Measurements from ENCODE around the gene SRD5A1.
A peak's percentile ranks its signal among the peaks of the same experiment; 100 is the strongest.
"Not testable (repeated sequence)": the region's sequence is repeated elsewhere in the genome, so short reads cannot be mapped to it uniquely, and the experiment has no call there.

The SRD5A1 gene

DNA sequence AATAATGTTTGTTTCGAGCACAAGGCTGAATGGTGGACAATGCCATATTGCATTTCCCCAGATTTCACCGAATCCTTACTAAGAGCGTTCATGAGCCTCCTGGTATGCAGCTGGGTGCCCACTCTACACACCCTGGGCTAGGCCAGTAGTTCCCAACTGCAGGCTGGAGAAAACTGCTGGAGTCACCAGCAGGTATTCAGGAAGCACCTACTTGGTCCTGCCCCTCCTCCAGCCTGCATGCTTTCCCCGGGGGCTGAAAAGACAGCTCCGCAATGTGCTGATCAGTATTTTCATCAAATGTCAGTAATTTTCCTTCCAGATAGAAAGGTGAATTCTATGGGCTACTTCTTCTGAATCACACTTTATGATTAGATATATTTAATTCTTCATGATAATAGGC is 34.4 kb downstream of the SRD5A1 start:
- H3K4me3 ChIP-seq (ENCODE audit: low read depth, low read length): no peak overlapping the region
- TF ChIP-seq, protein P1, sequence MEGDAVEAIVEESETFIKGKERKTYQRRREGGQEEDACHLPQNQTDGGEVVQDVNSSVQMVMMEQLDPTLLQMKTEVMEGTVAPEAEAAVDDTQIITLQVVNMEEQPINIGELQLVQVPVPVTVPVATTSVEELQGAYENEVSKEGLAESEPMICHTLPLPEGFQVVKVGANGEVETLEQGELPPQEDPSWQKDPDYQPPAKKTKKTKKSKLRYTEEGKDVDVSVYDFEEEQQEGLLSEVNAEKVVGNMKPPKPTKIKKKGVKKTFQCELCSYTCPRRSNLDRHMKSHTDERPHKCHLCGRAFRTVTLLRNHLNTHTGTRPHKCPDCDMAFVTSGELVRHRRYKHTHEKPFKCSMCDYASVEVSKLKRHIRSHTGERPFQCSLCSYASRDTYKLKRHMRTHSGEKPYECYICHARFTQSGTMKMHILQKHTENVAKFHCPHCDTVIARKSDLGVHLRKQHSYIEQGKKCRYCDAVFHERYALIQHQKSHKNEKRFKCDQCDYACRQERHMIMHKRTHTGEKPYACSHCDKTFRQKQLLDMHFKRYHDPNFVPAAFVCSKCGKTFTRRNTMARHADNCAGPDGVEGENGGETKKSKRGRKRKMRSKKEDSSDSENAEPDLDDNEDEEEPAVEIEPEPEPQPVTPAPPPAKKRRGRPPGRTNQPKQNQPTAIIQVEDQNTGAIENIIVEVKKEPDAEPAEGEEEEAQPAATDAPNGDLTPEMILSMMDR (IDR thresholded peaks at IDR 0.05; ENCODE audit: low read depth, low read length, missing control alignments): no peak
- DNase-seq (ENCODE audit: low read depth): no peak

DNA sequence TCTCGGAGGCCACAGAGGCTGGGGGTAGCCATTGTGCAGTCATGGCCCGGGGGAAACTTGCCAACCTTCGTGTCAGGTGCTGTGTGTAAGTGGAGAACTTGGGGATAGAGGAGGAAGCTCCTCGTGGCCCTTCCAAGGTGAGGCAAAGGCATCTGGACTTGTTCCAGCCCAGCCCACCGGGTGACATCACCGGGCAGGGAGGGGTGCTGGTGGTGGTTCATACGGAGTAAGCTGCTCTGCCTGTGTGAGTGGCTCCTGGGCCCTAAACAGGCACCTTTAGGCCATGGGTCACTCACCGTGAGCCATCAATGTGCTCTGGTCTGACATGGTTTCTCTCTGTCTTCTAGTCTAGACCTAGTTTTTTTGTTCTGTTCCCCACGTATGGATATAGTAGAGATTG is 35.5 kb downstream of the SRD5A1 start:
- not testable (repeated sequence) for DNase-seq (ENCODE audit: low read depth)

DNA sequence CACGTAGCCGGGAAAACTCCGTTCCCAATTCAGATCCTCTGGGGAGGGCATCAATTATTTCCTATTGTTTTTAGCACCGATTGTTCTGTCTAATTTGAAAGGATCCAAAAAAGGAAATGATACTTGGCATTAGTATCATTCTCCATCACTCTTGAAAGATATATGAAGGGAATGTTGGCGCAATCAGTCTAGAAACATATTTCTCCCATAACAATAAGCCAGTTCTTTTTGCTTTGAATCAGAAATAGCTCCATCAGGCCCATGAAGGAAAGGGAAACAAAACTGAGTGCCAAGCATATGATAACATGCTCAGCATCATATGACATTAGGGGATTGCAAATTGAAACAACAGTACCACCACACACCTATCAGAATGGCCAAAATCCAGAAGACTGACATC is 39.8 kb downstream of the SRD5A1 start:
- no peak overlapping the region for H3K4me3 ChIP-seq (ENCODE audit: low read depth, low read length)
- TF ChIP-seq, protein P1 (IDR thresholded peaks at IDR 0.05; ENCODE audit: low read depth, low read length, missing control alignments): no peak
- DNase-seq (ENCODE audit: low read depth): no peak

More for the DNA sequence above, 35.5 kb downstream of the SRD5A1 start:
- H3K4me3 ChIP-seq (ENCODE audit: low read depth, low read length): not testable (repeated sequence)

DNA sequence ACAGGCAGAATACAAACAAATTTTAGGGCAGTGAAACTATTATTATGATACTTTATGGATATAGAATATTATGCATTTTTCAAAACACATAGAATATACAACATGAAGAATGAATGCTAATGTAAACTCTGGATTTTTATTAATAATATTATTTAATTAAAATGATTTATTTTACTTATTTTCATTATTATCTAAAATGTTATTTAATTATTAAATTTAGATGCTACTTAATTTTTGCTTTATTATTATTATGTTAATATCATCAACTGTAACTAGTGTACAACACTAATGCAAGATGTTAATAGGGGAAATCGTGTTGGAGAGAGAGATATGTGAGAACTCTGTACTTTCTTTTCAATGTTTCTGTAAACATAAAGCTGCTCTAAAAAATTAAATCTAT is 40.7 kb downstream of the SRD5A1 start:
- H3K4me3 ChIP-seq (ENCODE audit: low read depth, low read length): no peak overlapping the region
- DNase-seq (ENCODE audit: low read depth): no peak
- TF ChIP-seq, protein P1 (IDR thresholded peaks at IDR 0.05; ENCODE audit: low read depth, low read length, missing control alignments): no peak

DNA sequence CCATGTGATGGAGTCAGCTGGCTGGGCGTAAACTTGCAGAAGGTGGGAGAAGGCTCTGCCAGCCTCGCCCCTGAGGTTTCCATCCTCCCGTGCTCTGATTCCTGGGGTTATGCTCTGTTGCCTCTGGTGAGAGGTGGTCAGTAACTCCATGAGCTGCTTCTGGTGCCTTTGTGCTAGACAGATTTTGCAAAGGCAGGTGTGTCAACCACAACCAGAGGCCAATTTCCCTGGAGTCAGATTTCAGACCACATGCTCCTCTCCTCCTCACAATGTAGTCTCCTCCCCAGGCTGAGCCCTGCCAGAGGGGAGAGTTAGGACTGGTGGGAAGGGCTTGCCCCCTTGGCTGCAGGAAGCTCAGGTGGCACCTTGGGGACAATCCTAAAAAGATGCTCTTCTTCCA is 41.2 kb downstream of the SRD5A1 start:
- no peak overlapping the region for H3K4me3 ChIP-seq (ENCODE audit: low read depth, low read length)
- no peak for DNase-seq (ENCODE audit: low read depth)
- TF ChIP-seq, protein P1 (IDR thresholded peaks at IDR 0.05; ENCODE audit: low read depth, low read length, missing control alignments): no peak

DNA sequence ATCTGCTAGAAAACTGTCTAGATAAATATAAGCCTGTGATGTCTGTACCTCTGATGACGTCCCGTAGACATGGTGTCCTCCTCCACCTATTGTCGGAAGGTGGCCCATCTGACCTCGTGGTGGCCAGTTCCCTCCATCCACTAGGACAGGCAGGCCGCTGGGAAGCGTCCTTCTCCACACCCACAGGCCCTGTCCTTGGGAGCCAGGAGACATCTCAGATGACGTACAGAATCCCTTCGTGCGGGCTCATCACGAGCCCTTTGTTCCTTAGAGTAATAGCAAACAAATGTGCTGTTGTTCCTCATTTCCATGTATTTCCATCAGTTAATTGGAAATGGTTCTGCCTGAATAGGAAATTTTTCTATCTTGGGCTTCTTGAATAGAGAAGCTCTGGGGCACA is 41.6 kb downstream of the SRD5A1 start:
- TF ChIP-seq, protein P1 (IDR thresholded peaks at IDR 0.05; ENCODE audit: low read depth, low read length, missing control alignments): no peak
- H3K4me3 ChIP-seq (ENCODE audit: low read depth, low read length): no peak overlapping the region
- DNase-seq (ENCODE audit: low read depth): no peak

DNA sequence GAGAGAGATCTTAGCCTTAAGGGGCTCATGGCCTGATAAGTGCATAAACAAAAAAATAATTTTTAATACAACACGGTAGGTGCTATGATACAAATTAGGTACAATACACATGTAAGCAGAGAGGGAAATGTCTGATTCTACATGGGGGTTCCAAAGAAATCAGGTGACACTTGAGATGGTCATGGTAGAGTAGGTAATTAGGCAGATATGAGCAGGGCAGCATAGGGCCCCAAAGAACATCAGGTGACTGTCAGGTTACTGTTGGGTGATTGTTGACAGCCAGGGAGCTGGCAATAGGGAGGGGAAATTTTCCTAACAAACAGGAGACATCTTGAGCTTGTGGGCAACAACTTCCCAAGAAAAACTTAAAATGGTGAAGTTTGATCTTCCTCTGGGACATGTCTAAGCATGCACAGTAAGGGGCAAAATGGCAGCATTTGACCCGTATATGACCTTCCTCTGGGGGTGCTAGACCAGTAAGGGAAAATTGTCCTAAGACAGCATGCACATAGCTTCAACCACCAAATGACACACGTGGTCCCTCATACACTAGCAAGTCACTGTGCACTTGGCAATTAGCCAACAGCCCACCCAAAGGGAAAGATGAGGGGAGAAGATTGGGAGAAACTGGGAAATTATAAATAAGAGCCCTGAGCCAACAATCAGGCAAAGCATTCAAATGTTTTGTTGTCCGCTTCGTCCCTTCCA is 42.7 kb downstream of the SRD5A1 start:
- DNase-seq (ENCODE audit: low read depth): no peak
- H3K4me3 ChIP-seq (ENCODE audit: low read depth, low read length): no peak overlapping the region
- TF ChIP-seq, protein P1 (IDR thresholded peaks at IDR 0.05; ENCODE audit: low read depth, low read length, missing control alignments): peak; percentile 32
